ENCODE data around the gene NME4.
A peak's percentile ranks its signal among the peaks of the same experiment; 100 is the strongest.
"Not testable (repeated sequence)": the region's sequence is repeated elsewhere in the genome, so short reads cannot be mapped to it uniquely, and the experiment has no call there.

NME4 gene

GRCh38 chr16:378113-378820 is 18.7 kb upstream of the NME4 start:
- not testable (repeated sequence) for DNase-seq

- DNase-seq: no peak
Measured at GRCh38 chr16:378821-379182, 18.2 kb upstream of the NME4 start.

DNA sequence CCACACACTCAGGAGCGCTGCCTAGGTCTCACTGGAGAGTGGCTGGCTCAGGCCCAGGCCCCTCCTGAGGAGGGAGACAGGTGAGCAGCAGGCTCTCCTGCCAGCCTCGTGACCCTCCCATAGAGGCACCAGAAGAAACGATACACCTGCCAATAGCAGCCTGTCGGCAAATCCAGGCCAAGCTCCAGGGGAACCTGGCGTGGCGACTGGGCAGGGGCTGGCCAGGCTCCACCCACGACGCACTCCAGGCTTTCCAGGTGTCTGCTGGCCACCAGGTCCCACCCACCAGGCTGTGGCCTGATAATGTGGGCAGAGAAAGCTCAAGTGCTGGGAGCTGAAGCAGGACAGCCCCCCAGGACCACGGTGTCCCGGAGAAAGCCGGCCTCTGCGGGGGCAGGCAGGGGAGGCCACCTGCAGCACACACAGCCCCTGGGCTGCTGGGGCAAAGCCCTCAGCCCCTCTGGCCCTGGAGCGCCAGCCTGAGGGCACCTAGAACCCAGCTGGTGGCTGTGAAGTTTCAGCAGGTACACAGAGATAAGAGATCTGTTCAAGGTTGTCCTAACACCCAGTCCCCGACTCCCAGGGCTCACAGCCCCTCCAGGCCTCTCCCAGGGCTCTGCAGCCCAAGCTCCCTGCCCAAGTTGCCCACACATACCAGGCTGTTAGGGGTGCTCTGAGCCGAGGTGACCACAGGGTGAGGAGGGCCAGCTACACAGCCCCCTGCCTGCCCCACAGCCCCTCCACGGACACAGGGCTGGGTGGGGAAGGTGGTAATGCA is 17.6 kb upstream of the NME4 start:
- DNase-seq: peak; percentile 93

- DNase-seq: no peak
Measured at GRCh38 chr16:379961-380761, 16.8 kb upstream of the NME4 start.

DNA sequence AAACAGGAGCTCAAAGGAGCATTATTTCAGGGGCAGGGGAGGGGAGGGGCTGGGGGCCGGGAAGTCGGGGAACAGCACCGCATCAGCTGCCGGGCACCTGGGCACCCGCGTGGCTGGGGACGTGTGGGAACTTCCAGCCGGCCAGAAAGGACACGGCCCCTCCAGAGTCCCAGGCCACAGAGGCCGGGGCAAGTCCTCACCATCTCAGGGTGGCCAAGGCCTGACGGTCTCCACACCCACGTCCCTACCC is 16.3 kb upstream of the NME4 start:
- DNase-seq: no peak

DNA sequence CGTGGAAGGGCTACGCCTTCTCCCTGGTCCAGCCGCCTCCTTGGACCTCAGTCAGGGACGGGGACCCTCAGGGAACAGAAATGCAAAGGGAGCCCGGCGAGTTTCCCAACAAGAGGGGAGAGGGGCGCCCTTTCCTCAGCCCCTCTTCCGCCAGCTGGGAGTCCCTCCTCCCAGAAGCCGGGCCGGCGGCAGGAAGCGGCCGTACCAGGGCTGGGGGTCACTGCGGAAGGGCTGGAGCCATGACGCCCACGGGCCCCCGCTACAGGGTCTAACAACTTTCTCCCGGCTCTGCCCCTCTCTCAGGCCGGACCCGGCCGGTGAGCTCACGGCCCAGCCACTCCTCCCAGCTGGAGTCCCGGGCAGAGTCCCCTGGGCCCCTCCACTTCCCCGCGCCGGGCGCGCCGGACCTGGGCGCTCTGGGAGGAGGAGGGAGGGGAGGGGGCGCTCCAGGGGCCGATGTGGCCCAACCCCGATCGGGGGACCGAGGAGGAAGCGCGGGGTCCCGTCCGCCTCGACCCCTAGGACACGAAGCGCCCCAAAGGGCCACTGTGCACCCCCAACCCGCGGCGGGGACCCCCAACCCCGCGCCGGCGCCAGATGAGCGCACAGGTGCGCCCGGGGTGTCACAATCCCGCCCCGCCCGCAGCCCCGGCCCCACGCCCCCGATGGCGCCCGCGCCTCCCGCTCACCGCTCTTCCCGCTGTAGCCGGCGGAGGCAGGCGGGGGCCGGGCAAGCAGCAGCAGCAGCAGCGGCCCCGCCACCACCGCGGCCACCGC is 15.8 kb upstream of the NME4 start:
- no peak for DNase-seq

DNA sequence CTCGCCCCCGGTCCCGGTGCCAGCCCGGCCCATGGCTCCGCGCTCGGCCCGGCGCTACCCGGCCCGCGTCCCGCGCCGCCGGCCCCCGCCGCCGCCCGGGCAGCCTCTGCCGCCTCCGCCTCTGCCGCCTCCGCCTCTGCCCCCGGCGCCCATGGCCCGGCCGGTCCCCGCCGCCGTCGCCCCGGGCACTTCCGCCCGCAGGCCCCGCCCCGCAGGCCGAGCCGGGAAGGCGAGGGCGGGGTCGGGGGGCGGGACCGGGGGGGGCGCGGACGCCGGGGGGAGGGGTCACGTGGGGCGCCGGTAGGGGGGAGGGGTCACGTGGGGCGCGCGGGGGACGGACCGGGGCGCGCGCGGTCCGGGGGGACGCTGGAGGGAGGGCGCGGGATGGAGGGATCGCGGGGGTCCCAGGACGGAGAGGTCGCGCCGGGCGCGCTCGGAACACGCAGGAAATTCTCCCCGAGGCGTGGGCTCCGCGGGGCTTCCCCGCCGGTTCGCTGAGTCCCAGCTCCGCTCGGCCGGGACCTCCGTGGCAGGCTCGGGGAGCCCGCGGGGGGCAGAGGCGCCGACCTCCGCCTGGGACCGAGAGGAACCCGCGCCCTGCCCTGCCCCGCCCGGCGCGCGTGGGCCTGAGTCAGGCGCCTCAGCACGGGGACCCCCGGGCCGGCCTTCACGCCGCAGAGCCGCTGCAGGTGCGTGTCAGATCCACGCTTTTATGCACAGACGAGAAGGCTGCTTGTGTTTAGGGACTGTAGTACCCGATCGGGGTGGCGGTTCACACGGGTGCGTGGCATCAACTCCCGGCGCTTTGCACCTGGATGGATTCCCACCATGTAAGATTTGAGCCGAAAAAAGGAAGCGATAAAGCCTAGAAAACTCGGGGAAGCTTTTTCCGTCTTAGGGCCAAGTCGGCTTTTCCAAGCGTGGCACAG is 14.9 kb upstream of the NME4 start, which contains the start of gene PGAP6:
Gene PGAP6, minus strand, starts transcription at position 190 of the 929 bp plus-strand sequence. Its CDS starts 157 bp downstream, at position 33.
- no peak for DNase-seq

DNA sequence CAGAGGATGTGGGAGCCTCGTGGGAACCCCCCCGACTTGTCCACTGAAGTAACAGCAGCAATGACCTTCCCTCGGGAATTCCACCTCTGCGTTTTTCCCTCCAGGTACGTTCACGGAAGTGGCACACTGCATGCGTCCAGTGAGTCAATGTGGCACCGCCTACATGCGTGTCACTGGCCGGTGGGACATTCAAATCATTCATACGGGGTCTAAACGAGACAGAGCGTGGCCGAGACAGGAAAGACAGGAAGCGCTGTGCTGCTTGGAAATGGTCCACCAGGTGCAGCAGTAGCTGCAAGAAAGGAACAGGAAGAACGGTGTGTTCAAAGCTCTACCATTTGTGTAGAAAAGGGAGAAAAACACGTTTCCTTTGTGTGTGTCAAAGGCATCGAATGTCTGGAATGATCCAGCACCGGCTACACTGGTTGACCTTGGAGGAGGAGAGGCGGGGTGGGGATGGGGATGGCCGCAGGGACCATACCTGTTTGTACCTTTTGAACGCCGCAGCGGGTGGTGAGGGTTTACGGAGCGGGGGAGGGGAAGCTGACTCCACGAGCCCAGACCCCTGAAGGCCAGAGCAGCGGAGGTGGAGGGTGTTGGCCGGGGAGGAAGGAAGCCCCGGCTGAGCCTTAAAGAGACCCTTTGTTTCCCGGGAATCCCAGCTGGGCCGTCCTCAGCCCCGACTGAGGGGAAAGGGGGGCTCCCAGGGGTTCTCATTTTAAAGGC is 13.5 kb upstream of the NME4 start:
- peak; percentile 91 for DNase-seq

DNA sequence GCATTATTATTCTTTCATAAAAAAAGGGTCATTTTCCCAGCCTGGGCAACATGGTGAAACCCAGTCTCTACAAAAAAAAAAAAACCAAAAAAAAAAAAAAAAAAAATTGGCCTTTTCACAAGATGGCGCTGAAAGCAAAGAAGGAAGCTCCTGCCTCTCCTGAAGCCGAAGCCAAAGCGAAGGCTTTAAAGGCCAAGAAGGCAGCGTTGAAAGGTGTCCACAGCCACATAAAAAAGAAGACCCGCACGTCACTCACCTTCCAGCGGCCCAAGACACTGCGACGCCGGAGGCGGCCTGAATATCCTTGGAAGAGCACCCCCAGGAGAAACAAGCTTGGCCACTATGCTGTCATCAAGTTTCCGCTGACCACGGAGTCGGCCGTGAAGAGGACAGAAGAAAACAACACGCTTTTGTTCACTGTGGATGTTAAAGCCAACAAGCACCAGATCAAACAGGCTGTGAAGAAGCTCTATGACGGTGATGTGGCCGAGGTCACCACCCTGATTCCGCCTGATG is 10.3 kb upstream of the NME4 start:
- DNase-seq: no peak

DNA sequence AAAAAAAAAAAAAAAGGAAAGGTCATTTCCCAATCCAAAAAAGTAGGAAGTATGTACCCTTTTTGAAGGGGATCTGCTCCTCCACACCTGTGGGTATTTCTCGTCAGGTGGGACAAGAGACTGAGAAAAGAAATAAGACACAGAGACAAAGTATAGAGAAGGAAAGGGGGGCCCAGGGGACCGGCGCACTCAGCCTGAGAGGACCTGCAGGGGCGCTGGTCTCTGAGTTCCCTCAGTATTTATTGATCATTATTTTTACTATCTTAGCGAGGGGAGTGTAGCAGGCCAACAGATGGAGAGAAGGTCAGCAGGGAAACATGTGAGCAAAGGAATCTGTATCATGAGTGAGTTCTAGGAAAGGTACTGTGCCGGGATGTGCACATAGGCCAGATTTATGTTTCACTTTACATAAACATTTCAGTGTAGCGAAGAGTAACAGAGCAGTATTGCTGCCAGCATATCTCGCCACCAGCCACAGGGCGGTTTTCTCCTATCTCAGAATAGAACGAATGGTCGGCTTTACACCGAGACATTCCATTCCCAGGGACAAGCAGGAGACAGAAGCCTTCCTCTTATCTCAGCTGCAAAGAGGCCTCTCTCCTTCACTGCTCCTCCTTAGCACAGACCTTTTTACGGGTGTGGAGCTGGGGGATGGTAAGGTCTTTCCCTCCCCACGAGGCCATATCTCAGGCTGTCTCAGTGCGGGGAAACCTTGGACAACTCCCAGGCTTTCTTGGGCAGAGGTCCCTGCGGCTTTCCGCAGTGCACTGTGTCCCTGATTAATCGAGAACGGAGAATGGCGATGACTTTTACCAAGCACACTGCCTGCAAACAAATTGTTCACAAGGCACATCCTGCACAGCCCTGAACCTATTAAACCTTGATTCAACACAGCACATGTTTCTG is 9.0 kb upstream of the NME4 start:
- DNase-seq: not testable (repeated sequence)

DNA sequence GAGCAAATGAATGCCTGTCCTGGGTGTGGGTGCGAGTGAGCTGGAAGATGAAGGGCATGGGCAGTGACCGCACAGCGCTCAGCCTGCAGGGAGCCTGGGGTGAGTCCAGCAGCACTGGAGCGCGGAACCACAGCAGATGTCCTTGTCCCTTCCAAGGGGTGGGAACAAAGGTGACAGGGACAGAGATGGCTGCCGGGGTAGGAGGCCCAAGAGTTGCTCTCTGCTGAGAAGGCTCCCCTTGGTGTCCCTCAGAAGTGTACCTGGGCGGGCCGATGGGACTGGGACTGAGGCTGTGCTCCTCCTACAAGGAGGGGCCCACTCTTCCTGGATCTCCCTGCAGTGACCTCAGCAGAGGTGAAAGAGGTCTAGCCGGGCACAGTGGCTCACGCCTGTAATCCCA is 7.6 kb upstream of the NME4 start:
- DNase-seq: no peak

GRCh38 chr16:391885-392335 is 5.1 kb upstream of the NME4 start:
- DNase-seq: no peak

DNA sequence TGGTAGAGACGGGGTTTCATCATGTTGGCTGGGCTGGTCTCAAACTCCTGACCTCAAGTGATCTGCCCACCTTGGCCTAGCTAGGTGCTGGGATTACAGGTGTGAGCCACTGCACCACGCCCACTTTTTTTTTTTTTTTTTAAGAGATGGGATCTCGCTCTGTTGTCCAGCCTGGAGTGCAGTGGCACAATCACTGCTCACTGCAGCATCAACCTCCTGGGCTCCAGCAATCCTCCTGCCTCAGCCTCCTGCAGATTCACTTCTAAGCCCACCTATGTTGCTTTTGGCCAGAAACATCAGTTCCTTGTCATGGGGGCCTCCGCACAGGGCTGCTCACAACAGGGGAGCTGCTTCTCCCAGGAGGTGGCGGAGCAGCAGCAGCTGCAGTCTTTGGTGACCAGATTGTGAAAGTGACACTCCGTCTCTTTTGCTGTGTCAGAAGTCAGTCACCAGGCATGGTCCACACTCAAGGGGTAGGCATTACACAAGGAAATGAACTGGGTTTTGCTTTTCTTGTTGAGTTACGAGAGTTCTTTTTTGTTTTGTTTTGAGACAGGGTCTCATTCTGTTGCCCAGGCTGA is 4.5 kb upstream of the NME4 start:
- no peak for DNase-seq

DNA sequence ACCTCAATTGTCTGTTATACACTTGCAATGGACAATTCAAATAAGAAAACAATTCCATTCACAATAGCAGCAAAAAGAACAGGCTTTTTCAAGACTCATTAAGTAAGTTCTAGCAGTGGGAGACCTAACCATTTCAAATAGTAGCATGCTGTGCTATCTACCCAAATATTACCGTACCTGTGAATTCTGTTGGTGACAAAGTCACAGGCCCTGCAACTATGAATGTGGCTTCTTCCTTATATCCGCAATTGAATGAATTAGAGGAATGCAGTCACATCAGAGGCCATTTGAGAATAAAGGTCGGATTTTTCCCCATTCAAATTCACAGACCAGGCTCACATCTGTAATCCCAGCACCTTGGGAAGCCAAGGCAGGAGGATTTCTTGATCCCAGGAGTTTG is 800 bp upstream of the NME4 start:
- peak; percentile 42 for DNase-seq

DNA sequence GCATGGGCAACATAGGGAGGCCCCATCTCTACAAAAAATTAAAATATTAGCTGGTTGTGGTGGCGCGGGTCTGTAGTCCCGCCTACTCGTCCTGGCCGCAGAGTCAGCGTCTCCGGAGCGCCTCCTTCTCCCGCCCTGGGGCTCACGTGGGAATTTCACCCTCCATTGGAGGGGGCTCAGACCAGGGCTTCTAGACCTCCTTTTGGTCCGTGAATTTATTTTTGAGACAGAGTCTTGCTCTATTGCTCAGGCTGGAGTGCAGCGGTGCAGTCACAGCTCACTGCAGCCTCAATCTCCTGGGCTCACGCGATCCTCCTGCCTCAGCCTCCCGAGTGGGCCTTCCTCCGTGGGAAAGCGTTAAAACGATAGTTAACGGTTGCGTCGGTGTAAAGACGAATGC is 394 bp upstream of the NME4 start:
- no peak for DNase-seq

- DNase-seq: no peak
Measured at GRCh38 chr16:397736-398332, 835 bp downstream of the NME4 start.

- DNase-seq: no peak
Measured at GRCh38 chr16:398561-399339, 1.8 kb downstream of the NME4 start.

DNA sequence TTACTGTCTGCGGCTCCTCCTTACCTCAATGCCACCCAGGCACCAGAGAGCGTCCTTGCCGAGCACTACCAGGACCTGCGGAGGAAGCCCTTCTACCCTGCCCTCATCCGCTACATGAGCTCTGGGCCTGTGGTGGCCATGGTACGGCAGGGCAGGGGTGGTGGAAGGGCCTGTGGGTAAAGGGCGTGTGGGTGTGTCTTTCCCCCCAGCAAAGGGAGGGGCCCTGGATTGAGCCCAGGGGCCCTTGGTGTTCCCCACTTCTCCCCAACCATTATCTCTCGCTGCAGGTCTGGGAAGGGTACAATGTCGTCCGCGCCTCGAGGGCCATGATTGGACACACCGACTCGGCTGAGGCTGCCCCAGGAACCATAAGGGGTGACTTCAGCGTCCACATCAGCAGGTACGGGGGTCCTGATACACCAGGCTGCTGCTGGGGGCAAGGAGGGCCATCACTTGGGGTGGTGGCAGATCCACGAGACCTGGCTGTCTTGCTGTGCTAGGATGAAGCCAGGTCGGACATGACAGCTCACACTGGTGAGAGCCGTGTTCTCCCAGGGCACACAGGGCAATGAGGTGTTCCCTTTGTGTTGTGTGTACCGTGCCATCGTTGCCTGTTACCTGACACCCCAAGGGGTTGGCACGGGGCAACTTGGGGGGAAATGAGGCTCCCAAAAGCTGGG is 2.5 kb downstream of the NME4 start:
- DNase-seq: no peak
